ENCODE data around the gene GALP. TPM values are rescaled to one million over a fixed set of nuclear protein-coding genes. Genes with fewer than 3 reads are reported as not detected.

The GALP gene
- total and polyA plus RNA-seq, 2 donors (not counting 3 experiments of a cell fraction or from before 2014, with no cell fraction given): not detected

GRCh38 chr19:56142087-56142787 lies 33.6 kb upstream of the GALP start:
- Histone ChIP-seq H3K36me3 (ENCODE audit: control insufficient read depth in 2 of 2, extremely low read depth in 1 of 2, insufficient read depth in 2 of 2, low read length in 2 of 2) (peaks cover 0 to 6% of the 10 kb centered on the region in 2 experiments), H3K9me1 (replicated peaks; ENCODE audit: control insufficient read depth, extremely low read depth, insufficient read depth, low read length) (no peaks in the 10 kb centered on the region), H3K4me2 (ENCODE audit: insufficient read depth, low read length) (peak overlapping the region; percentile 86), H3K9me3 (replicated peaks; ENCODE audit: control insufficient read depth, insufficient read depth, low read length) (no peaks in the 10 kb centered on the region), H3K79me2 (ENCODE audit: control insufficient read depth, insufficient read depth, low read length) (peaks cover 22% of the 10 kb centered on the region), H2AFZ (ENCODE audit: low read depth, low read length) (no peak overlapping the region), H3K27me3 (ENCODE audit: control insufficient read depth in 2 of 2, insufficient read depth in 2 of 2, low read length in 2 of 2) (no peaks in the 10 kb centered on the region), H3K4me3 (replicated peaks in 1 of 3; ENCODE audit: insufficient read depth in 1 of 3, low read depth in 1 of 3, low read length in 3 of 3) (peak overlapping the region; percentile 45 to 73 (median 70)), H3K9ac (replicated peaks; ENCODE audit: extremely low read depth, insufficient read depth, low read length) (peak overlapping the region; percentile 53), H3K4me1 (ENCODE audit: control insufficient read depth, extremely low read depth, insufficient read depth, low read length) (peaks cover 10% of the 10 kb centered on the region), H3K27ac (ENCODE audit: insufficient read depth, low read depth, low read length) (no peak overlapping the region), H4K20me1 (replicated peaks; ENCODE audit: control insufficient read depth, extremely low read depth, insufficient read depth, low read length) (no peaks in the 10 kb centered on the region)
- ChIA-PET POLR2A (no interaction called here), CTCF (interaction anchor here (1.0 to 3.1 kb wide), 6 partner anchors 9 to 167 kb away, joined by 3 to 18 read pairs (median 6); no protein-coding TSS in a partner anchor)
- dilution Hi-C loops (cut with MboI; ENCODE audit: extremely low pct_ligation_motif_present, low sequenced_read_pairs): no loop called here
- no peak for TF ChIP-seq EZH2 (IDR thresholded peaks at IDR 0.05; ENCODE audit: borderline replicate concordance, low read depth, low read length, severe bottlenecking)
- TF ChIP-seq GATA2 (IDR thresholded peaks at IDR 0.05; ENCODE audit: insufficient read depth, insufficient read length, low read depth, low read length): no peak
- no peak for TF ChIP-seq FOS (IDR thresholded peaks at IDR 0.05; ENCODE audit: borderline replicate concordance, insufficient read depth, low read length)
- no peak for TF ChIP-seq POLR2AphosphoS5 (IDR thresholded peaks at IDR 0.05; ENCODE audit: insufficient read depth, low read depth, low read length)
- FAIRE-seq: no peak
- intact Hi-C loops (cut with micrococcal nuclease): no loop called here
- DNase-seq (ENCODE audit: low read depth, low spot score): no peak
- BruUV-seq (replicated peaks): TSS peak; percentile 58

GRCh38 chr19:56142897-56143434 lies 32.8 kb upstream of the GALP start:
- ChIA-PET POLR2A (no interaction called here), CTCF (interaction anchor here (1.8 to 3.1 kb wide), 2 partner anchors 63 to 67 kb away, joined by 9 to 18 read pairs; no protein-coding TSS in a partner anchor)
- dilution Hi-C loops (cut with MboI; ENCODE audit: extremely low pct_ligation_motif_present, low sequenced_read_pairs): no loop called here
- Histone ChIP-seq H3K27me3 (ENCODE audit: control insufficient read depth in 2 of 2, insufficient read depth in 2 of 2, low read length in 2 of 2) (no peaks in the 10 kb centered on the region), H3K4me3 (replicated peaks in 1 of 3; ENCODE audit: insufficient read depth in 1 of 3, low read depth in 1 of 3, low read length in 3 of 3) (no peak overlapping the region), H3K4me2 (ENCODE audit: insufficient read depth, low read length) (no peak overlapping the region), H3K9me1 (replicated peaks; ENCODE audit: control insufficient read depth, extremely low read depth, insufficient read depth, low read length) (no peaks in the 10 kb centered on the region), H3K9me3 (replicated peaks; ENCODE audit: control insufficient read depth, insufficient read depth, low read length) (no peaks in the 10 kb centered on the region), H3K9ac (replicated peaks; ENCODE audit: extremely low read depth, insufficient read depth, low read length) (no peak overlapping the region), H3K36me3 (ENCODE audit: control insufficient read depth in 2 of 2, extremely low read depth in 1 of 2, insufficient read depth in 2 of 2, low read length in 2 of 2) (peaks cover 0 to 14% of the 10 kb centered on the region in 2 experiments), H3K27ac (ENCODE audit: insufficient read depth, low read depth, low read length) (no peak overlapping the region), H3K4me1 (ENCODE audit: control insufficient read depth, extremely low read depth, insufficient read depth, low read length) (peaks cover 10% of the 10 kb centered on the region), H4K20me1 (replicated peaks; ENCODE audit: control insufficient read depth, extremely low read depth, insufficient read depth, low read length) (no peaks in the 10 kb centered on the region), H3K79me2 (ENCODE audit: control insufficient read depth, insufficient read depth, low read length) (peaks cover 22% of the 10 kb centered on the region), H2AFZ (ENCODE audit: low read depth, low read length) (no peak overlapping the region)
- no peak for FAIRE-seq
- no peak for TF ChIP-seq POLR2A (IDR thresholded peaks at IDR 0.05; ENCODE audit: low read depth, low read length)
- TF ChIP-seq, protein P1, sequence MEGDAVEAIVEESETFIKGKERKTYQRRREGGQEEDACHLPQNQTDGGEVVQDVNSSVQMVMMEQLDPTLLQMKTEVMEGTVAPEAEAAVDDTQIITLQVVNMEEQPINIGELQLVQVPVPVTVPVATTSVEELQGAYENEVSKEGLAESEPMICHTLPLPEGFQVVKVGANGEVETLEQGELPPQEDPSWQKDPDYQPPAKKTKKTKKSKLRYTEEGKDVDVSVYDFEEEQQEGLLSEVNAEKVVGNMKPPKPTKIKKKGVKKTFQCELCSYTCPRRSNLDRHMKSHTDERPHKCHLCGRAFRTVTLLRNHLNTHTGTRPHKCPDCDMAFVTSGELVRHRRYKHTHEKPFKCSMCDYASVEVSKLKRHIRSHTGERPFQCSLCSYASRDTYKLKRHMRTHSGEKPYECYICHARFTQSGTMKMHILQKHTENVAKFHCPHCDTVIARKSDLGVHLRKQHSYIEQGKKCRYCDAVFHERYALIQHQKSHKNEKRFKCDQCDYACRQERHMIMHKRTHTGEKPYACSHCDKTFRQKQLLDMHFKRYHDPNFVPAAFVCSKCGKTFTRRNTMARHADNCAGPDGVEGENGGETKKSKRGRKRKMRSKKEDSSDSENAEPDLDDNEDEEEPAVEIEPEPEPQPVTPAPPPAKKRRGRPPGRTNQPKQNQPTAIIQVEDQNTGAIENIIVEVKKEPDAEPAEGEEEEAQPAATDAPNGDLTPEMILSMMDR (IDR thresholded peaks at IDR 0.05; ENCODE audit: extremely low read depth in 1 of 2, insufficient read depth in 1 of 2, low read depth in 1 of 2, low read length in 2 of 2): no peak
- no peak for TF ChIP-seq MYC (IDR thresholded peaks at IDR 0.05; ENCODE audit: low read depth, low read length)
- no peak for TF ChIP-seq EZH2 (IDR thresholded peaks at IDR 0.05; ENCODE audit: borderline replicate concordance, low read depth, low read length, severe bottlenecking)
- TF ChIP-seq POLR2AphosphoS5 (IDR thresholded peaks at IDR 0.05; ENCODE audit: insufficient read depth, low read depth, low read length): no peak
- TF ChIP-seq MAX (IDR thresholded peaks at IDR 0.05; ENCODE audit: insufficient read depth, insufficient read length): no peak
- TF ChIP-seq JUN (IDR thresholded peaks at IDR 0.05; ENCODE audit: borderline replicate concordance, insufficient read depth, insufficient read length, low read depth): no peak
- no peak for TF ChIP-seq FOS (IDR thresholded peaks at IDR 0.05; ENCODE audit: borderline replicate concordance, insufficient read depth, low read length)
- TF ChIP-seq GATA2 (IDR thresholded peaks at IDR 0.05; ENCODE audit: insufficient read depth, insufficient read length, low read depth, low read length): no peak
- DNase-seq (ENCODE audit: low read depth, low spot score): no peak
- BruUV-seq (replicated peaks): no TSS peak
- intact Hi-C loops (cut with micrococcal nuclease): no loop called here
